ENCODE results near the gene GABRR2.

DNA sequence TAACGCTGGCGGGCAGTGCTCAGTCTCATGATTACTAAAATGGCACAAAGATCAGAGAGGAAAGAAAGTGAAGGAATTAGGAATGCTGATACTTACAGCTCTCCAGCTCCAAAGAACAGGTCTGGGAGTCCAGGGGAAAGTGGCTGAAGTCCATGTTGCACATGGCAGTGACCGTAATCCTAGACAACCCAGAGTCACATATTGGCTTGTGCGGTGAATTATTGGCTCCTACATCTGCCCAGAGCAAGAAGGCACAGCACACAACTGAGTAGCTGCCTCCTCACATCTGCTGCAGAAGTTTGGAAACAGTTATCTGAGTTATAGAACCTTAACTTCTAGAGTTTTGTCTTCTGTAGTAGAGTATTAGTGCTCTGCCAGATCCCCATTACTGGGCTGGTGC, 47.2 kb downstream of the GABRR2 start:
- TF ChIP-seq, protein P1, sequence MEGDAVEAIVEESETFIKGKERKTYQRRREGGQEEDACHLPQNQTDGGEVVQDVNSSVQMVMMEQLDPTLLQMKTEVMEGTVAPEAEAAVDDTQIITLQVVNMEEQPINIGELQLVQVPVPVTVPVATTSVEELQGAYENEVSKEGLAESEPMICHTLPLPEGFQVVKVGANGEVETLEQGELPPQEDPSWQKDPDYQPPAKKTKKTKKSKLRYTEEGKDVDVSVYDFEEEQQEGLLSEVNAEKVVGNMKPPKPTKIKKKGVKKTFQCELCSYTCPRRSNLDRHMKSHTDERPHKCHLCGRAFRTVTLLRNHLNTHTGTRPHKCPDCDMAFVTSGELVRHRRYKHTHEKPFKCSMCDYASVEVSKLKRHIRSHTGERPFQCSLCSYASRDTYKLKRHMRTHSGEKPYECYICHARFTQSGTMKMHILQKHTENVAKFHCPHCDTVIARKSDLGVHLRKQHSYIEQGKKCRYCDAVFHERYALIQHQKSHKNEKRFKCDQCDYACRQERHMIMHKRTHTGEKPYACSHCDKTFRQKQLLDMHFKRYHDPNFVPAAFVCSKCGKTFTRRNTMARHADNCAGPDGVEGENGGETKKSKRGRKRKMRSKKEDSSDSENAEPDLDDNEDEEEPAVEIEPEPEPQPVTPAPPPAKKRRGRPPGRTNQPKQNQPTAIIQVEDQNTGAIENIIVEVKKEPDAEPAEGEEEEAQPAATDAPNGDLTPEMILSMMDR (IDR thresholded peaks at IDR 0.05; ENCODE audit: poor library complexity), result no peak
- TF ChIP-seq EZH2phosphoT487 (IDR thresholded peaks at IDR 0.05; ENCODE audit: low read depth, severe bottlenecking, unreplicated experiment), result no peak
- no peak for TF ChIP-seq EZH2 (IDR thresholded peaks at IDR 0.05; ENCODE audit: borderline replicate concordance)
